ENCODE results near the gene ANKRD36B. TPM values are rescaled to one million over a fixed set of nuclear protein-coding genes. Genes with fewer than 3 reads are reported as not detected.
"Not testable (repeated sequence)": the region's sequence is repeated elsewhere in the genome, so short reads cannot be mapped to it uniquely, and the experiment has no call there.

ANKRD36B gene
- total RNA-seq, 4 donors from 2014 or later: 56.6 to 87.5 (median 71.4) TPM

GRCh38 chr2:97605524-97606339, 16.1 kb upstream of the ANKRD36B start:
- H3K4me1 ChIP-seq; H3K4me3 ChIP-seq; H3K9me3 ChIP-seq; H3K36me3 ChIP-seq; DNase-seq (ENCODE audit: low spot score in 2 of 2); H3K27me3 ChIP-seq: not testable (repeated sequence)
- 20% methylated on average over 1 of the region's 12 CpGs; no CpG with 5 or more reads in 1 of the 2 donors for WGBS, 2 donors
- H3K27ac ChIP-seq: peak overlapping the region in 2 of 4 donors; percentile 26 to 50
- TF ChIP-seq EP300 (IDR thresholded peaks at IDR 0.05): peak in 1 of 2 donors; percentile 23

GRCh38 chr2:97605109-97605508, 15.4 kb upstream of the ANKRD36B start:
- H3K36me3 ChIP-seq; H3K27me3 ChIP-seq; H3K4me3 ChIP-seq; H3K9me3 ChIP-seq; H3K4me1 ChIP-seq; DNase-seq (ENCODE audit: low spot score in 2 of 2): not testable (repeated sequence)
- 64% methylated on average over 2 of the region's 8 CpGs; no CpG with 5 or more reads in 1 of the 2 donors for WGBS, 2 donors
- H3K27ac ChIP-seq: peak overlapping the region in 2 of 4 donors; percentile 26 to 50

DNA sequence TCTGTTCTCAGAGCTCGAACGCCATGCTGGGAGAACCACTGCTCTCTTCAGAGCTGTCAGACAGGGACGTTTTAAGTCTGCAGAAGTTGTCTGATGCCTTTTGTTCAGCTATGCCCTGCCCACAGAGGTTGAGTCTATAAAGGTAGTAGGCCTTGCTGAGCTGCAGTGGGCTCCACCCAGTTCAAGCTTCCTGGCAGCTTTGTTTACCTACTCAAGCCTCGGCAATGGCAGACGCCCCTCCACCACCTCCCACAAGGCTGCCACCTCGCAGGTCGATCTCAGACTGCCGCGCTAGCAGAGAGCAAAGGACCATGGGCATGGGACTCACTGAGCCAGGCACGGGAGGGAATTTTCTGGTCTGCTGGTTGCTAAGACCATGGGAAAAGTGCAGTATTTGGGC, 11.9 kb upstream of the ANKRD36B start:
- DNase-seq (ENCODE audit: low spot score in 2 of 2); H3K27ac ChIP-seq; H3K4me1 ChIP-seq; H3K27me3 ChIP-seq; H3K4me3 ChIP-seq; H3K36me3 ChIP-seq; H3K9me3 ChIP-seq: not testable (repeated sequence)
- WGBS, 2 donors: 40 to 80% methylated on average over 1 to 2 of the region's 10 CpGs

- H3K9me3 ChIP-seq; H3K27ac ChIP-seq; DNase-seq (ENCODE audit: low spot score in 2 of 2); H3K36me3 ChIP-seq; H3K4me1 ChIP-seq; H3K27me3 ChIP-seq; H3K4me3 ChIP-seq: not testable (repeated sequence)
- 91 to 94% methylated on average over 4 of the region's 4 CpGs for WGBS, 2 donors
Observed at GRCh38 chr2:97596180-97596579, 6.5 kb upstream of the ANKRD36B start.

DNA sequence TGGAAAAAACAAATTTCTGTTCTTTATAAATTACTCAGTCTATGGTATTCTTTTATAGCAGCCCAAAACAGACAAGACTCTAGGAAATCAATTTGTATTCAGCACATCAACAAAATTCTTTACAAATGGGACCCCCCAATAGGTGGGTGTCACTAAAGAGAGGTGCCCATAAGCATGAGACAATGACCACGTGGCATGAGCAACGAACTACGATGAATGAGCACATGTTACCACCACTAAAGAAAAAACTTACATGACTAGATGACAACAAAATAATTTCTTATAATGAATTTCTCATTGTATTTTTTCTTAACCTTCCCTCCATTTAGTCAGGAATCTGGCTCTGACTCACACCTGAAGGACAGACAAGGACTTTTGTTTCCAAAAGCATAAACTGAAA, 3.8 kb upstream of the ANKRD36B start:
- H3K27ac ChIP-seq; H3K4me1 ChIP-seq; H3K36me3 ChIP-seq; H3K9me3 ChIP-seq; H3K4me3 ChIP-seq; DNase-seq (ENCODE audit: low spot score in 2 of 2); H3K27me3 ChIP-seq: not testable (repeated sequence)
- WGBS, 2 donors: 86 to 89% methylated on average over 3 of the region's 3 CpGs

DNA sequence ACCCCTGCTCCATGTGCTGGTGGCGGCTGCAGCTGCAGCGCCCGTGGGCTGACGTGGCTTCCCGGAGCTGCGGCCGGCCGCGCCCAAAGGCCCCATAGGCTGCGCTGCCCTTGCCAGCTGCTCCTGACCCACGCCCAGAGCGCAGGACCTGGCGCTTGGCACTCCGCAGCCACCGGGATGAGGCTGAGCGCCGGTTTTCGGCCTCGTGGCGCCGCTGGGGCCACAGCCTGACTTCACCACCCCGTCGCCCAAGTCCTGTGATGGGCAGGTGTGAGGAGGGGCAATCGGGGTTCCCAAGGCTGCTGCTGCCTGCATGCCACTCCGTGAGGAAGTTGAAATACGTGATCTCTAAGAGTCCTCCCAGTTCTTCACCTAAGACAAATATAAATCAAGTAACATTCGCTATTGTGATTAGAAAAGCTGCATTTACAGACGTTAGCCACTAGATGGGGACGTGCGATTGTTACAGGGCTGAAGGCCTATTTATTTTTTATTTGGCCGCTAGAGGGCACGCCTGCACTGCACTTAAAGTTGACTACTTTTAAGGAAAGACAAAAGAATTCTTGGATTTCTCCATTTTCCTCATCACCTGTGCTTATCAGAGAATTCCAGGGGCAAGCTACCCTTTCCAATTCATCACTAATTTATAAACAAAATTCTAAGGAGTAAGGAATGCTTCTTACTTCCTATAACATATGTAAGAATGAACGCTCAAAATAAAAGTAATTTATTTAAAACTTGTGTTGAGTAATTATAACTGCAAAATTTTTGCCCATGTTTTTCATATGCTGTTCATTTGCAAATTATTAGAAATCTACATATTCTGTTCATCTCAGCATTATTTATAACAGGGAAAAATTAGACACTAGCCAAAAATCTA, 1.1 kb upstream of the ANKRD36B start:
- WGBS, 2 donors: 0 to 3% methylated on average over 9 to 24 of the region's 33 CpGs
- peak; percentile 76 to 98 for DNase-seq (ENCODE audit: low spot score in 2 of 2)
- H3K27me3 ChIP-seq, H3K4me1 ChIP-seq, H3K9me3 ChIP-seq, H3K36me3 ChIP-seq: not testable (repeated sequence)
- Histone ChIP-seq H3K4me3 (peak overlapping the region; percentile 50 to 75 (median 64)), H3K27ac (peak overlapping the region; percentile 78 to 94 (median 90))
- TF ChIP-seq EP300 (IDR thresholded peaks at IDR 0.05): peak in 1 of 2 donors; percentile 47
- TF ChIP-seq CTCF (IDR thresholded peaks at IDR 0.05): peak; percentile 92 to 99 (median 96)

DNA sequence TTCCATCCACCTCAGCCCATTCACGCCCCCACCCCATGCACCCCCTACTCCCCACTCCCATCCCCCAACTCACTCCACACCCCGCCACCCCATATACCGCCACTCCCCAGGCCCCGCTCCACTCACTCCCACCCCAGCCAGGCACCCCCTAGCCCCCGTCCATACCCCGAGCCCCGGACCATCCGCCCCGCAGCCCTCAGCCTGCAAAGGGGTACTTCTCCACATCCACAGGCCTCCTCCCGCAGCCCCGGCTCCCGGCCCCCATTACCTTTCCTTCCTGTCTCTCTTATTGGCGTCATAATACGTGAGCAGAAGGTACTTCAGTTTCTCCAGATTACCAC, 450 bp downstream of the ANKRD36B start:
- peak overlapping the region; percentile 45 to 75 (median 52) for H3K4me3 ChIP-seq
- H3K36me3 ChIP-seq; DNase-seq (ENCODE audit: low spot score in 2 of 2); H3K9me3 ChIP-seq; H3K4me1 ChIP-seq; H3K27me3 ChIP-seq: not testable (repeated sequence)
- H3K27ac ChIP-seq: peak overlapping the region; percentile 66 to 94 (median 82)
- WGBS, 2 donors: 9% methylated on average over 4 of the region's 14 CpGs; no CpG with 5 or more reads in 1 of the 2 donors

GRCh38 chr2:97565674-97566073, 24.0 kb downstream of the ANKRD36B start:
- not testable (repeated sequence) for H3K27me3 ChIP-seq; H3K27ac ChIP-seq; H3K9me3 ChIP-seq; H3K4me3 ChIP-seq; H3K36me3 ChIP-seq; H3K4me1 ChIP-seq; DNase-seq (ENCODE audit: low spot score in 2 of 2)
- 66 to 80% methylated on average over 3 of the region's 3 CpGs for WGBS, 2 donors

GRCh38 chr2:97552406-97552805, 37.3 kb downstream of the ANKRD36B start:
- H3K4me1 ChIP-seq; H3K9me3 ChIP-seq; H3K27ac ChIP-seq; H3K4me3 ChIP-seq; DNase-seq (ENCODE audit: low spot score in 2 of 2); H3K27me3 ChIP-seq: not testable (repeated sequence)
- WGBS, 2 donors: 63 to 74% methylated on average over 3 of the region's 3 CpGs
- peaks cover 0 to 50% (median 0%) of the 10 kb centered on the region in 3 donors for H3K36me3 ChIP-seq

GRCh38 chr2:97550498-97550897, 39.2 kb downstream of the ANKRD36B start:
- not testable (repeated sequence) for H3K4me1 ChIP-seq; H3K27me3 ChIP-seq; DNase-seq (ENCODE audit: low spot score in 2 of 2); H3K27ac ChIP-seq; H3K9me3 ChIP-seq; H3K4me3 ChIP-seq
- H3K36me3 ChIP-seq: peaks cover 0 to 53% (median 0%) of the 10 kb centered on the region in 3 donors
- WGBS, 2 donors: 41 to 50% methylated on average over 1 of the region's 1 CpG

DNA sequence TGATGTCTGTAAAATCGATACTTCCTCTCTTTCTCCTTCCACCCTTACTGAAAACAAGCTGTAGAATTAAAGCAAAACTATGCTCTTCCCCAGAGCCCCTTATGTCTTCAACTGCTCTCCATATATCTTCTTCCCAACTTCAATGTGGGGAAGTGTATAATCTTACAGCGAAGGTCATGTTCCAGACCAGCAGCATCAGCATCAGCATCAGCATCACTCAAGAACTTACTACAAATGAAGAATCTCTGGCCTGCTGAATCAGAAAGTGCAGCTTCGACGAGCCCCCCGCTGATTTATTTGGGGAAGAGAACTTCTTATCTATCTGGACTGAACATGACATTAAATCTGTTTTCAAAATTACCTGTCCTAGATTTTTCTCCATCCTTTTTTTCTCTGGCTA, 40.6 kb downstream of the ANKRD36B start:
- H3K9me3 ChIP-seq; H3K27ac ChIP-seq; H3K27me3 ChIP-seq; DNase-seq (ENCODE audit: low spot score in 2 of 2); H3K4me3 ChIP-seq; H3K4me1 ChIP-seq: not testable (repeated sequence)
- WGBS, 2 donors: 84 to 88% methylated on average over 5 of the region's 5 CpGs
- peaks cover 0 to 41% (median 0%) of the 10 kb centered on the region in 3 donors for H3K36me3 ChIP-seq

GRCh38 chr2:97548536-97548935, 41.1 kb downstream of the ANKRD36B start:
- H3K36me3 ChIP-seq: peaks cover 0 to 38% (median 0%) of the 10 kb centered on the region in 3 donors
- not testable (repeated sequence) for H3K4me3 ChIP-seq; H3K27me3 ChIP-seq; H3K4me1 ChIP-seq; DNase-seq (ENCODE audit: low spot score in 2 of 2); H3K9me3 ChIP-seq; H3K27ac ChIP-seq
